GOT3 (cell line): ENCODE results near the gene MYO10.
A peak's percentile ranks its signal among the peaks of the same experiment; 100 is the strongest.
"Not testable (repeated sequence)": the region's sequence is repeated elsewhere in the genome, so short reads cannot be mapped to it uniquely, and the experiment has no call there.

ENCODE experiments used
- DNase-seq: peaks from one replicate; lab custom pipeline; 2025; ENCODE audit warnings: mixed read lengths; lab: John Stamatoyannopoulos, UW

The MYO10 gene

DNA sequence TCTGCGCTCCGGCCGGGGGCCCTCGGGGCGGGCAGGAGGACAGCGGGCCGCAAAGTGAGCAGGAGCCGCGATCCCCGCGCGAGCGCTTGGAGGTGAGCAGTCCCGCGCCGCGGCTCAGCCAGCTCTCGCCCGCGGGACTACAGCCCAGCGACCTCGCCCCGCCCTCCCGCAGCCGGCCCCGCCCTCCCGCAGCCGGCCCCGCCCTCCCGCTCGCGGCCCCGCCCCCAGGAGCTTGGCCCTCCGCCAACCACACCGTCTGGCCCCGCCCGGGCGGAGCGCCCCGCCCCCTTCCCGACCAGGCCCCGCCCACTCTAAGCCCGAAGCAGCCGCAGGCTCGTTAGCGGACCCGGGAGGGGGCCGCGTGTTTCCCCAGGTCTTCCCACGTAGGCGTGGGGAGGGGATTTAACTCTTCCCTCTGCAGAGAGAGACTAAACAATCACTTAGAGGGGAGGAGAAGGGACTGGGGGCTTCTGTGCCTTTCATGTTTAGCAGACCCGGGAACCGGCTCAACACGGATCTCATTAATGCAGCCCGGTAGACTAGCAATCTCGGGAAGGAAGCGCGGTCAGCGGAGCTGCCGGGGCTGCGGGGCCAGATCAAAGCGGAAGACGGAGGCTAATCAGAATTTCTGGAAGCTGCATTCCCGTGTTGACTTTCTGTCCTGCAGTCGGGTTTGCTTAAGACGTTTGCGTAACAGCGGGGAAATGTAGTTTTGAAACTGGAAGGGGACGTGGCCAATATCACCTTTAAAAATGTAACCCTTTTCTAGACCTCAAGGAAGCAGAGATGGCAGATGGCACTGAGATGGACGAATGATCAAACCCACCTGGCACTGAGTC lies at the start of gene MYO10:
Gene MYO10 (minus strand): TSS at position 139 of the 839 bp plus-strand sequence. CDS start 480 bp downstream, outside the sequence.
- DNase-seq, result peak; percentile 36

DNA sequence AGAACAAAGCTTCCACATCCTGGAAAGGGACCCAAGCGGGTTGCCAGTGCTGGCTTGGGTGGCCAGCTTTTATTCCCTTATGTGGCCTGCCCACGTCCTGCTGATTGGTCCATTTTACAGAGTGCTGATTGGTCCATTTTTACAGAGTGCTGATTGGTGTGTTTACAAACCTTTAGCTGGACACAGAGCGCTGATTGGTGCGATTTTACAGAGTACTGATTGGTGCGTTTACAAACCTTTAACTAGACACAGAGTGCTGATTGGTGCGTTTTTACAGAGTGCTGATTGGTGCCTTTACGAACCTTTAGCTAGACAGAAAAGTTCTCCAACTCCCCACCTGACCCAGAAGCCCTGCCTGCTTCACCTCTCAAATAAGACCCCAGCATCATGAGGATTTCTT lies 49.2 kb upstream of the MYO10 start:
- not testable (repeated sequence) for DNase-seq

DNA sequence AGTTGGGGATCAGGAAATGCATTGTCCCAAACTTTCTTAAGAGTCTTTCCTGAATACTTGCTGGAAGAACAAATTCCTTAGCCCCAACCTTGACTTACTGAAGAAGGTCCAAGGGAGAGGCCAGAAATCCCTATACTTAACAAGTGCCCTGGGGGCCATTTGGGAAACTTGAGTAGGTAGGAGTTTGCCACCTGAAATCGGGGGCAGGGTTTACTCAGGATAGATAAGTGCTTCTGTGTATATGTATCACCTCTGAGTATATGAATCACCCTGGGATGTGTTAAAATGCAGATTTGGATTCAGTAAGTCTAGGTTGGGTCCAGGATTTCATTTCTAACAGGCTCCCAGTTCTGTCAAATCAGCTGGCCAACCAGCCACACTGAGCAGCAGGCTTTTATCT lies 47.9 kb upstream of the MYO10 start:
- no peak for DNase-seq

DNA sequence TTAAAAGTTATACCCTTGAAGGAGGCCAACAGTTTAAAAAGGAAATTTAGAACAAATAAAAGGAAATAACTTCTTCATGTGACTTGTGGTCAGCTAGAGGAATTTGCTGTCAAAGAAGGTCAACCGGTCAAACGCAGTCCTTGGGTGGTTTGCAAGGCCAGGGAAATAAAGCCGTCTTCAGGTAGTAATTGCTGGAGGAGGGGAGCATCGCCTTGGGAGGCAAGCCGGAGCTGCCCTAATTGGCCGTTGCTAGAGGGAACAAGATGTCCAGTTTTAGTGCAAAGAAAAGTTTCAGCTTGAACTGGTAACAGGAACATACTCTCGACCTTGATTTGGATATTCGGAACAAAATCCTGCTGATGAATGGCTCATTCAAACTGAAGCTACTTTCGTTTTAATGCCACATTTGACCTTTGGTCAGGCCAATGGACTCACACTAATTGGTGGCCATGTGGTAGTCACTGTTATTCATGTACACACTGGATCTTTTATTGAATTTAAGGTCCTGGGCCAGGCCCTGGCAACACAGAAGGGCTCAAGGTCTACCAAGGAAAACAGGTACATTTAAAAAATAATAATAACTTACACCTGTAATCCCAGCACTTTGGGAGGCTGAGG lies 47.0 kb upstream of the MYO10 start:
- no peak for DNase-seq

DNA sequence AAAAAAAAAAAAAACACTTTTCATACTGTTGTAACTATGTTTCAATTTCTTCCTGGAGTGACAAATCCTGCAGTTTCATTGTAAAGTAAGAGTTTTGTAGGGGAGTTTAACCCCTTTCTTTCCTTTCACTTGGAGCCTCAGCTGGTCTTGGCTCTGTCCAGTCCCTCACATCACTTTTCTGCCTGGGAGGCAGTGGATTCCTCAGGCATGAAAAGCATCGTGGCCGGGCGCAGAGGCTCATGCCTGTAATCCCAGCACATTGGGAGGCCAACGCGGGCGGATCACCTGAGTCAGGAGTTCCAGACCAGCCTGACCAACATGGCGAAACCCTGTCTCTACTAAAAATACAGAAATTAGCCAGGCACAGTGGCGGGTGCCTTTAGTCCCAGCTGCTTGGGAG lies 45.6 kb upstream of the MYO10 start:
- no peak for DNase-seq

DNA sequence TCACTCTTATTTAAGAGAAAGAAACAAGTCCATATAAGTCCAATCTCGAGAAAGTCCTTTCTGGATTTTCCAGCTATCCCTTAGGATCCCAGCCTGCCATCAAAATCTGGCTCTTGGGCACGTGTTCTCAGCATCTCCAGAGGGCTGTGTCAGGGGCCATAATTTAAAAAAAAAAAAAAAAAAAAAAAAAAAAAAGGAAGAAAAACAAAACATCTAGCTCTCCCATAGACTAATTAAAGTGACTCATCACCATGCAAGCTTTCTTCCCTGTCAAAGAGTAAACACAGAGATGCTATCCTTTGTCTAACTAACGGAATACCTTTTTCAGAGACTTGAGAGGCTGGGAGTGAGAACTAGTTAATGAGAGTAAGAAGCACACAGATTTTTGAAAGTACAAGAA lies 44.9 kb upstream of the MYO10 start:
- no peak for DNase-seq

DNA sequence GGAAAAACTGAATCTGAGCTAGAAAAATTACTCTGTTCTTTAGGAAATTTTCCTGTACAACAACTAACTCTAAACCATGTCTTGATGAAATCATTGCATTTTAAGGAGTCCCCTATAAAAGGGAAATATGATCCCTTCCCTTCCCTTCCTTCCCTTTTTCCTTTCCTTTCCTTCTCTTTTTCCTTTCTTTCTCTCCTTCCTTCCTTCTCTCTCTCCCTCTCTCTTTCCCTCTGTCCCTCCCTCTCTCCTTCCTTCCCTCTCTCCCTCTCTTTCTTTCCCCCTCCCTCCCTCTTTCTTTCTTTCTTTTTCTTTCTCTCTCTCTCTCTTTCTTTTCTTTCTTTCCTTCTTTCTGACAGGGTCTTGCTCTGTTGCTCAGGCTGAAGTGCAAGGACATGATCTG lies 42.2 kb upstream of the MYO10 start:
- DNase-seq, result no peak

DNA sequence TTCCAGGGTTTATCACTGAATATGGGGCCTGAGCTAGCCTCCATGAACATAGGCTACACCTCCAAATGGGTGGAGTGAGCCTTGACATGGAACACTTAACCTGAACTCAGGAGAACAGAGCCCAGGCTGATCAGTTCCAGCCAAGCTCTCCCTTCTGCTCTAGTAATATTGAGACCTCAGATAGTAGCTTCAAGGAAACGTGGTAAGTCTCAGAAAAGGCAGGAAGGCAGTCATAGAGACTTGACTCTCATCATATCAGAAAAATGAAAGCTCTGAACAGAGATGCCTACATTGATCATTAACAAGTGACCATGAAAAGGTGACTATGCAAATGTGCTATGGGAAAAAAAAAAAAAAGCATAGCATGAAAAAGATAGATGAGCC lies 40.5 kb upstream of the MYO10 start:
- DNase-seq, result no peak

DNA sequence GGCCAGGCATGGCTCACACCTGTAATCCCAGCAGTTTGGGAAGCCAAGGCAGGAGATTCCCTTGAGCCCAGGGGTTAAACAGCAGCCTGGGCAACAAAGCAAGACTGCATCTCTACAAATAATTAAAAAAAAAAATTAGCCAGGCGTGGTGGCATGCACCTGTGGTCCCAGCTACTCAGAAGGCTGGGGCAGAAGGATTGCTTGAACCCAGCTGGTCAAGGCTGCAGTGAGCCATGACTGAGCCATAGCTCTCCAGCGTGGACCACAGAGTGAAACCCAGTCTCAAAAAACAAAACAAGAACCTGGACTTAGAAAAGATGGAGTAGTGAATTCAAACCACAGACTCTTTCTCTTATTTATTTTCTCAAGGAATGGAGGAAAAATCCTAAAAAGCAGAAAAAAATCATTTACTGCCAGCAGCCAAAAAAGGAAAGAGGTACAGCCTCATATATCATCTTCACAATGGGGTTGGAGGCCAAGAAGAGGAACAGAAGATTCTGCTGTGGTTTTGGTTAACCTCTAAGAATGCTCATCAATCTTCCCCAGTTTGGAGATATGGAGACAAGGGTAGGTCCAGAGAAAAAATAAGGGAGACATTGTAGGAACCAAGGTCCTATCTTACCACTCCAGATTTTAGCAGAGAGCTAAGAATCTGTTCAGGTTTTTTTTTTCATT lies 40.0 kb upstream of the MYO10 start:
- no peak for DNase-seq

DNA sequence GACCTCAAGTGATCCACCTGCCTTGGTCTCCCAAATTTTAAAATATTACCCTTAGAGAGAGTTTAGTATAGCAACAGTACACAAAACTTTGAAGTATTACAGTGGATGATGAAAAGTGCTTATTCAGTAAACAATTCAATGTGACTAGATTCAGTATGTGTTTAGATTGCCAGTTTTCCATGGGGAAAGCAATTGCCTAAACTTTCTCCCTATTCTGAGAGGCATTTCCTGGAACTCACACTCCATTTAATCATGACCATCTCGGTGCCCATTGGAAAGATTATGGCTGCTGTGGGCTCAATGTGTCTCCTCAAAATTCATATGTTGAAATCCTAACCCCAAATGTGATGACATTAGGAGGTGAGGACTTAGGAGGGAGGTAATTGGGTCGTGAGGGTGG lies 38.9 kb upstream of the MYO10 start:
- DNase-seq, result no peak

DNA sequence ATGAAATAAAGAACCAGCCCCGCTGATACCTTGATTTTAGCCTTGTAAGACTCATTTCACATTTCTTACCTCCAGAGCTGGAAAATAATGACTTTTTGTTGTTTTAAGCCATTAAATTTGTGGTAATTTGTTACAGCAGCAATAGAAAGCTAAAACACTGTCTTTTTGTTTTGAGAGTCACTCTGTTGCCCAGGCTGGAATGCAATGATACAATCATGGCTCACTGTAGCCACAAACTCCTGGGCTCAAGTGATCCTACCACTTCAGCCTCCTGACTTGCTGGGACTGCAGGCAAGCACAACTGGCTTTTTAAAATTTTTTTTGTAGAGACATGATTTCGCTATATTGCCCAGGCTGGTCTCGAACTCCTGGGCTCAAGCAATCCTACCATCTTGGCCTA lies 34.7 kb upstream of the MYO10 start:
- DNase-seq, result no peak

DNA sequence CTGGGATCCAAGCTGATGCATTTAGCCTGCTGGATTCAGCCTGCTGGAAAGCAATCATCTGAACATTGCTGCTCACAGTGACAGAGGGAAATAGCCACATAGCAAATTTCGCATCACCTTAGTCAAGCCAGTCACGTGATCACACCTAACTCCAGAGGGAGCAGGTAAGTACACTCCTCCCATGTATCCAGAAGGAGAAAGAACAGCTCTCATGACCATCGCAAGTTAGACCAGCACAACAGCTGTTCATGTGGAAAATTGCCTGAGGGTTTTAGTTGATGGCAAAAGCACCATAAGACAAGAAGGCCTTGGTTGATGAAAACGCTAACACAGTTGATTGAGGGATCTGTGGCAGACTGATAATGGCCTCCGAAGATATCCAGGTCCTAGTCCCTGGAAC lies 34.2 kb upstream of the MYO10 start:
- DNase-seq, result no peak

DNA sequence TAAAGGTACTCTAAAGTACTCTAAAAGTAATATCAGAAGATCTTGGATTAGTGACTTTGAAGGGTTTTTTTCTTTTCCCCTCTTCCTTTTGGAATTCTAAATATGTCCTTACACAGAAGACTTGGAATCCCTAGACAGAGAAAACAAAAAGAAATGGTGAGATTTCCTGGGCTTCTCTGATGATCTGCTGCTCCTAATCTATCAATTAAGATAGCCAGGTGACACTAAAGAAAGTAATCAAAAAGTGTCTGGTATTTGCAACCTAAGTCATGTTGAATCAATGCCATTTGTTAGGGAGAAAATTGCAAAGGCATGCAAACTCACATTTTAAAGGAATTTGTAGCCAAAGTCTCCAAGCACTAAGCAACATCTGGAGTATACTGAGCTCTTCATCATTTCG lies 29.5 kb upstream of the MYO10 start:
- no peak for DNase-seq

DNA sequence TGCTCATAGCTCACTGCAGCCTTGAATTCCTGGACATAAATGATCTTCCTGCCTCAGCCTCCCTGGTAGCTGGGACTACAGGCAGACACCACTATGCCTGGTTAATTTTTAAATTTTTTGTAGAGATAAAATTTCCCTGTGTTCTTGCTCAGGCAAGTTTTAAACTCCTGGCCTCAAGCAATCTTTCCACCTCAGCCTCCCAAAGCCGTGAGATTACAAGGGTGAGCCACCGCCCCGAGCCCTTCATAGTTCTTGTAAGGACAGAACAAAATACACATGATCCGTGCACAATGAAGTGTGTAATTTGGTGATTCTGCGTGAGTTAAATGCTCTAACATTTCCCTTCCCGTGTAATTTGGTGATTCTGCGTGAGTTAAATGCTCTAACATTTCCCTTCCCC lies 27.7 kb upstream of the MYO10 start:
- DNase-seq, result no peak

DNA sequence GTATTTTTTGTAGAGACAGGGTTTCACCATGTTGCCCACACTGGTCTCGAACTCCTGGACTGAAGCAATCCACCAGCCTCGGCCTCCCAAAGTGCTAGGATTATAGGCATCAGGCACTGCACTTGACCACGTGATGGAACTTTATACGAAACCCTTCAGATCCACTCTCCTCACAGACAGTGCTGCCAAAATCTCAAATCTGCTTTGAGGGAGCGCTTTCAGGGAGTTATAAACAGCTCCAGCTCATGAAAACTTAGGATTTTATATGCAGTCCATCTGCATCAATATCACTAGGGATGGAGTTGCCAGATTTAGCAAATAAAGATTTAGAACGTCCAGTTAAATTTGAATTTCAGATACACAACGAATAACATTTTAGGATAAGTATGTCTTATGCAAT lies 25.0 kb upstream of the MYO10 start:
- no peak for DNase-seq

DNA sequence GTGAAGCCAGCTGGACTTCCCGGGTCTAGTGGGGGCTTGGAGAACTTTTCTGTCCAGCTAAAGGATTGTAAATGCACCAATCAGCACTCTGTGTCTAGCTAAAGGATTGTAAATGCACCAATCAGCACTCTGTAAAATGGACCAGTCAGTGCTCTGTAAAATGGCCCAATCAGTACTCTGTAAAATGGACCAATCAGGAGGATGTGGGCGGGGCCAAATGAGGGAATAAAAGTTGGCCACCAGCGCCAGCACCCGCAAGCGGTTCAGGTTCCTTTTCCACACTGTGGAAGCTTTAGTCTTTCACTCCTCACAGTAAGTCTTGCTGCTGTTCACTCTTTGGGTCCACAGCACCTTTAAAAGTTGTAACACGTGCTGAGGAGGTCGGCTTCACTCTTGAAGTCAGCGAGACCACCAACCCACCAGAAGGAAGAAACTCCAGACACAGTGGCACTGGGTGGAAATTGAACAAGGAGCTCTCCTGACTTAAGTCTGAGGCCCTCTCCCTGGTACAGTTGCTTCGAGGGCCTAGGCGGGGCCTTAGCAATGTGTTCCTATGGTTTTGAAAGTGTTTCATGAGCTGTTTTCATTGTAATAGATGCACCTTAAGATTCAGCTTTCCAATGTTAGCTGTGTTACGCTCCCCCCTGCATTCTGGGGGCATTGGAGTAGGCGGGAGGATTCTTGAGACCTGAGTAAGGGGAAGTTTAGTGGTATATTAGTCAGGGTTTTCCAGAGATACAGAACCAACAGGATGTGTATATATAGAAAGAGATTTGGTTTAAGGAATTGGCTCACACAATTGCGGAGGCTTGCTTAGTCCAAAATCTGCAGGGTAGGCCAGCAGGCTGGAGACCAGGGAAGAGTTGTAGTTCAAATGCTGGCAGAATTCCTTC lies 21.5 kb upstream of the MYO10 start:
- no peak for DNase-seq

DNA sequence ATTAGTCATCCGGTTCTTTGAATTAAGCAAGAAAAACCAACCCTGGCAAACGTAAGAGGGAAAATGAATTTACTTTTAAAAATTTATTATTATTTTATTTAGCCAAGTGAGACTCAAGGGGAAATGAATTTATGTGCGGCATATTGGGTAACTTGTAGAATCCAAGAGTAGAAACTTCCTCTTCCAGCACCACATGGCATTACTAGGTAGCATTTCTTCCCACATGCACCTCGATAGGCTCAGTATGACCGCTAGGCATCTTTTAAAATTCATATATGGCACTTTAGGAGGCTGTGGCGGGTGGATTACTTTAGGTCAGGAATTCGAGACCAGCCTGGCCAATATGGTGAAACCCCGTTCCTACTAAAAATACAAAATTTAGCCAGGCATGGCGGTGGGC lies 17.6 kb upstream of the MYO10 start:
- DNase-seq, result no peak

DNA sequence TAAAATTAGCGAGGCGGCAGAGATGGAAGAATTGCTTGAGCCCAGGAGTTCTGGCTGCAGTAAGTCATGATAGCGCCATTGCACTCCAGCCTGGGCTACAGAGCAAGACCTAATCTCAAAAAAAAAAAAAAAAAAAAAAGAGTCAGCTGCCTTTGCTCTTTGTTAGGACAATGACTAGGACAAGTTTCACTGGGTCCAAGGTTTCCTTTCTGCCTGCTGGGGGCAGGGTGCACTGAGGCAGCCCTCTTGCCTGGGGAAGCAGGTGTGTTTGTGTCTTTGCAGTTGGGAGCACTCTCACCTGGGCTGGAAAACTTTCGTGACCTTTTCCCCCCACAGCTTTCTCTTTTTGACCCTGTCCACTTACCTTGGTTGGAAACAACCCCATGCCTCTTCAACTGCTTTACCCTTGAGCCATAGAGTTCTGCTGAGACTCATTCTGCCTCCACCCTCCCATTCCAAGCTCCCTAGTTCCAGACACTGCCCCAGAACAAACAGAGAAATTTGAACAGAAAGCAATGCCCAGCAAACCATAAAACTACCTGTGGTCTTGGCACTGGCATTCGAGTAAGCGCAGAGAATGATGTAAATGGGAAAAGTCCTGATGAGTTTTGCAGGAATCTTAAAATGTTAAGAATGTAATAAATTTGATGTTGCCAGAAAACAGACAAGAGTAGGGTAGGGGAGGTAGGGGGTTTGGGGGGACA lies 17.0 kb upstream of the MYO10 start:
- no peak for DNase-seq

DNA sequence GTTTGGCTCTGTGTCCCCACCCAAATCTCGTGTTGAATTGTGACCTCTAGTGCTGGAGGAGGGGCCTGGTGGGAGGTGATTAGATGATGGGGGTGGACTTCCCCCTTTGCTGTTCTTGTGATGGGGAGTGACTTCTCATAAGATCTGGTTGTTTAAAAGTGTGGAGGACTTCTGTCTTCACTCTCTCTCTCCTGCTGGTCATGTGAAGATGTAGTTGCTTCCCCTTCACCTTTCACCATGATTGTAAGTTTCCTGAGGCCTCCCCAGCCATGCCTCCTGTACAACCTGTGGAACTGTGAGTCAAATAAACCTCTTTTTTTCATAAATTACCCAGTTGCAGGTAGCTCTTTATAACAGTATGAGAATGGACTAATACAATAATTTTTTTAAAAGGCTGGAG lies 10.6 kb upstream of the MYO10 start:
- DNase-seq, result no peak

DNA sequence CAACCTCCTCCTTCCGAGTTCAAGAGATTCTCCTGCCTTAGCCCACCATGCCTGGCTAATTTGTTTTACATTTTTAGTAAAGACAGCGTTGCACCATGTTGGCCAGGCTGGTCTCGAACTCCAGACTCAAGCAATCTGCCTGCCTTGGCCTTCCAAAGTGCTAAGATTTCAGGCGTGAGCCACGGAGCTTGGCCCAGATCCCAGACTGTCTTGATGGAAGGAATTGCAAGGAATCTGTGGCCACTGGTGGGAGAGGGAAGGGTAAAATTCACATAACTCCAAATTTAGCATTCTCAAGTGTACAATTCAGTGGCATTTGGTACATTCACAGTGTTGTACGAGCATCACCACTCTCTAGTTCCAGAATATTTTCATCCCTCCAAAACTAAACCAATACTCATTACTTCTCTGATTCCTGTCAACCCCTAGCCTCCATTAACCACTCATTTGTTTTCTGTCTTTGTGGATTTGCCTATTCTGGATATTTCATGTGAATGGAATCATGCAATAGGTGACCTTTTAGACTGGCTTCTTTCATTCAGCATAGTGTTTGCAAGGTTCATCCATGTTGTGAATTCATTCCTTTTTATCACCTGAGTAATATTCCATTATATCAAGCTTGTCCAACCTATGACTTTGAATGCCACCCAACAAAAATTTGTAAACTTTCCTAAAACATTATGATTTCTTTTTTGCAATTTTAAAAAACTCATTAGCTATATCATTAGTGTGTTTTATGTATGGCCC lies 8.9 kb upstream of the MYO10 start:
- no peak for DNase-seq
